ENCODE results near the gene SEC16A.

The SEC16A gene

GRCh38 chr9:136433043-136433715 lies 49.7 kb downstream of the SEC16A start:
- DNase-seq (ENCODE audit: low read depth in 2 of 2): no peak
- no peak overlapping the region for H3K4me3 ChIP-seq (replicated peaks in 1 of 2; ENCODE audit: low read depth in 2 of 2, low read length in 2 of 2)
- TF ChIP-seq CTCF (IDR thresholded peaks at IDR 0.05; ENCODE audit: low read depth, low read length): no peak

DNA sequence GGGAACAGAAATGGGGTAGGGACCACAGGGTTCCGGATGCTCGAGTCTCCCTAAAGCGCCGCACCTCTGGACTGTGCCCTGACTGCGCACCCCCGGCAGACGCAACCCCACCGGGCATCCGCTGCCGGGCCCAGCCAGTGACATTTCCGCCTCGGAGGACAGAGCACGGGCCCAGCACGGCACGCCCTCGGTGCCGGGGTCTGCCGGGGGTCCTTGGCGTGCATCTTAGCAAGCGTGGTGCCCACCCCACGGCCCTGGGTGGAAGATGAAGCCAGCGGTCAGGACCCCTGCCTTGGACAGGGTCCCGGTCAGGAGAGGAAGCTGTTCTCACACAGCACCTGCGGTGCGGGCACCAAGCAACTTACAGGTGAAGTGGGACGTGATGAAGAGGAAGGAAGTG lies 50.2 kb downstream of the SEC16A start:
- no peak for DNase-seq (ENCODE audit: low read depth in 2 of 2)
- no peak for TF ChIP-seq CTCF (IDR thresholded peaks at IDR 0.05; ENCODE audit: low read depth, low read length)
- no peak overlapping the region for H3K4me3 ChIP-seq (replicated peaks in 1 of 2; ENCODE audit: low read depth in 2 of 2, low read length in 2 of 2)

- H3K4me3 ChIP-seq (replicated peaks in 1 of 2; ENCODE audit: low read depth in 2 of 2, low read length in 2 of 2): no peak overlapping the region
- DNase-seq (ENCODE audit: low read depth in 2 of 2): no peak
- TF ChIP-seq CTCF (IDR thresholded peaks at IDR 0.05; ENCODE audit: low read depth, low read length): no peak
These were observed 51.0 kb downstream of the SEC16A start for GRCh38 chr9:136431782-136432350.

GRCh38 chr9:136430588-136431234 lies 52.1 kb downstream of the SEC16A start:
- no peak for TF ChIP-seq CTCF (IDR thresholded peaks at IDR 0.05; ENCODE audit: low read depth, low read length)
- no peak overlapping the region for H3K4me3 ChIP-seq (replicated peaks in 1 of 2; ENCODE audit: low read depth in 2 of 2, low read length in 2 of 2)
- DNase-seq (ENCODE audit: low read depth in 2 of 2): no peak

- no peak overlapping the region for H3K4me3 ChIP-seq (replicated peaks in 1 of 2; ENCODE audit: low read depth in 2 of 2, low read length in 2 of 2)
- DNase-seq (ENCODE audit: low read depth in 2 of 2): no peak
- TF ChIP-seq CTCF (IDR thresholded peaks at IDR 0.05; ENCODE audit: low read depth, low read length): no peak
These were observed 53.0 kb downstream of the SEC16A start for GRCh38 chr9:136429683-136430491.

DNA sequence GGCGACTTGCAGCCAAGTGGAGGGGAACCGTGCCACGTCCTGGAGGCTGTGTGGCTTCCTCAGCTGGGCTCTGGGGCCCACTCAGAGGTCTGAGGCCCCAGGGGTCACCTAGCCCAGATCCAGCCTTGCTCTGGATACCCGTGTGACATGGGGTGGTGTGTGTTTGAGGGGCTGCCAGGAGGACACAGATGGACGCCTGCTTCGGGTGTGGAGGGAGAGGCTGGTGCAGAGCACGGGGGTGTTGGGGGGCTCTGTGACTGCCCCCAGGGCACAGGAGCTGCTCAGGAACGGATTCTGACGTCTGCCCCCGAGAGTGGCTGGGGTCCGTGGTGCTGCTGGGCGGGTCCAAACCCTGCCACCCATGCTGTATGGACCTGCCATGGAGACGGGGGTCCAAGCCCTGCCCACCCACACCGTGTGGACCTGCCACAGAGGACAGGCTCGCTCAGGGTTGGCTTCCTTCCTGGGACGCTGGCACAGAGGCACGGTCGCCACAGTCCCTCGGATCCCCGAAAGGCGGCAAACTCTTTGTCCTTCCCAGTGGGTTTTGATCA lies 53.7 kb downstream of the SEC16A start:
- no peak for TF ChIP-seq CTCF (IDR thresholded peaks at IDR 0.05; ENCODE audit: low read depth, low read length)
- no peak for DNase-seq (ENCODE audit: low read depth in 2 of 2)
- H3K4me3 ChIP-seq (replicated peaks in 1 of 2; ENCODE audit: low read depth in 2 of 2, low read length in 2 of 2): no peak overlapping the region

All from cardiac fibroblast (primary cell).